Testis (tissue), 3 donors: ENCODE measurements around the gene PRKCA. TPM values are rescaled to one million over a fixed set of nuclear protein-coding genes. Genes with fewer than 3 reads are reported as not detected.
"Not testable (repeated sequence)": the region's sequence is repeated elsewhere in the genome, so short reads cannot be mapped to it uniquely, and the experiment has no call there.

Source experiments
- DNase-seq: peaks from one replicate; pipeline ENCODE4 v3.0.0-alpha.2; 2019
- H3K27ac ChIP-seq, 2 donors: fragments of 200-600 bp; sonication (generic); one replicate each; pipeline ENCODE4 v1.5.1; 2019
- H3K27me3 ChIP-seq: fragments of 200-600 bp; sonication (generic); one replicate; pipeline ENCODE4 v1.5.1; 2019
- H3K36me3 ChIP-seq: fragments of 200-600 bp; sonication (generic); one replicate; pipeline ENCODE4 v1.5.1; 2017; ENCODE audit warnings: low read depth; ENCODE audit errors: missing control alignments
- H3K4me1 ChIP-seq: fragments of 200-600 bp; sonication (generic); one replicate; pipeline ENCODE4 v1.5.1; 2019
- H3K4me3 ChIP-seq, 2 donors: fragments of 200-600 bp; sonication (generic); one replicate each; pipeline ENCODE4 v1.5.1; 2017 to 2019
- H3K9me3 ChIP-seq: fragments of 200-600 bp; sonication (generic); one replicate; pipeline ENCODE4 v1.5.1; 2017
- CTCF ChIP-seq, 3 experiments: fragments of 450-650 bp in 2 of 3; fragments of 200-600 bp in 1 of 3; sonication (generic) in 1 of 3; IDR thresholded peaks; one replicate each; pipeline ENCODE4 v1.5.1; 2016 to 2019; ENCODE audit warnings: antibody characterized with exemption in 3 of 3, mild to moderate bottlenecking in 2 of 3, moderate library complexity in 1 of 3
- POLR2A ChIP-seq: fragments of 450-650 bp; IDR thresholded peaks from one replicate; pipeline ENCODE4 v1.6.1; 2017; ENCODE audit warnings: antibody characterized with exemption, mild to moderate bottlenecking, moderate library complexity
- WGBS, 2 donors: methylation state at CpG; one replicate each; pipeline ENCODE4 v1.1.5; 2018; 5-methylcytosine and 5-hydroxymethylcytosine counted together
- intact Hi-C: fragments of 100-400 bp; cut with DNase I; formaldehyde crosslinking; loops from one replicate; pipeline ENCODE4 v1.15.1; 2023; ENCODE audit warnings: low total_unique reads
- polyA plus RNA-seq: library from polyadenylated mRNA; stranded (reverse); fragments of 350-450 nt; fragmentation: Illumina TruSeq; extraction: RNeasy Lipid Tissue Mini Kit (QIAGEN cat#74804); gene quantifications from one replicate; pipeline ENCODE4 v1.2.3, GENCODE V29; 2014; ENCODE audit warnings: low read depth, low replicate concordance; ENCODE audit not compliant: insufficient read depth
- total RNA-seq, 2 donors: library from RNA; depleted of rRNA; stranded (reverse); fragments of >200 nt; gene quantifications; one replicate each; pipeline ENCODE4 v1.2.3, GENCODE V29; 2016

The PRKCA gene
- total and polyA plus RNA-seq, 3 donors from 2014 or later = 6.8 to 22.9 (median 15.4) TPM

- Histone ChIP-seq H3K27me3 (no peaks in the 10 kb centered on the region), H3K4me1 (no peaks in the 10 kb centered on the region), H3K36me3 (no peaks in the 10 kb centered on the region), H3K27ac (no peak overlapping the region), H3K4me3 (no peak overlapping the region), H3K9me3 (no peaks in the 10 kb centered on the region)
- no peak for DNase-seq
- TF ChIP-seq CTCF (IDR thresholded peaks at IDR 0.05) (no peak), POLR2A (no peak)
- 86 to 87% methylated on average over 12 of the region's 12 CpGs for WGBS, 2 donors
- intact Hi-C loops = no loop called here
These were observed 147.8 kb downstream of the PRKCA start for GRCh38 chr17:66450008-66450851.

GRCh38 chr17:66450852-66451158, 148.4 kb downstream of the PRKCA start:
- DNase-seq = no peak
- no peak overlapping the region for H3K4me3 ChIP-seq
- intact Hi-C loops = no loop called here
- no peaks in the 10 kb centered on the region for H3K36me3 ChIP-seq
- no peaks in the 10 kb centered on the region for H3K27me3 ChIP-seq
- H3K9me3 ChIP-seq = no peaks in the 10 kb centered on the region
- no peaks in the 10 kb centered on the region for H3K4me1 ChIP-seq
- no peak overlapping the region for H3K27ac ChIP-seq
- TF ChIP-seq POLR2A (no peak), CTCF (IDR thresholded peaks at IDR 0.05) (no peak)
- WGBS, 2 donors = 85 to 94% methylated on average over 1 of the region's 1 CpG

GRCh38 chr17:66451188-66452149, 149.1 kb downstream of the PRKCA start:
- WGBS, 2 donors = 83 to 89% methylated on average over 15 of the region's 15 CpGs
- Histone ChIP-seq H3K27ac (no peak overlapping the region), H3K4me3 (no peak overlapping the region), H3K4me1 (no peaks in the 10 kb centered on the region), H3K27me3 (no peaks in the 10 kb centered on the region), H3K36me3 (no peaks in the 10 kb centered on the region), H3K9me3 (no peaks in the 10 kb centered on the region)
- TF ChIP-seq CTCF (IDR thresholded peaks at IDR 0.05) (no peak), POLR2A (no peak)
- no peak for DNase-seq
- intact Hi-C loops = no loop called here

GRCh38 chr17:66455060-66455459, 152.6 kb downstream of the PRKCA start:
- Histone ChIP-seq H3K27me3 (no peaks in the 10 kb centered on the region), H3K4me3 (no peak overlapping the region), H3K4me1 (no peaks in the 10 kb centered on the region), H3K9me3 (no peaks in the 10 kb centered on the region), H3K36me3 (no peaks in the 10 kb centered on the region), H3K27ac (no peak overlapping the region)
- intact Hi-C loops = no loop called here
- no peak for TF ChIP-seq CTCF (IDR thresholded peaks at IDR 0.05)
- 67 to 76% methylated on average over 10 of the region's 10 CpGs for WGBS, 2 donors
- no peak for DNase-seq

- DNase-seq, H3K27ac ChIP-seq, H3K4me3 ChIP-seq, H3K4me1 ChIP-seq, H3K36me3 ChIP-seq, H3K9me3 ChIP-seq, intact Hi-C loops, H3K27me3 ChIP-seq: not testable (repeated sequence)
- 86 to 94% methylated on average over 3 of the region's 3 CpGs for WGBS, 2 donors
These were observed 155.1 kb downstream of the PRKCA start for GRCh38 chr17:66457499-66457898.
